ENCODE data around the gene PFAS. TPM values are rescaled to one million over a fixed set of nuclear protein-coding genes. Genes with fewer than 3 reads are reported as not detected.
A peak's percentile ranks its signal among the peaks of the same experiment; 100 is the strongest.

PFAS gene
- total RNA-seq, 1 experiment from 2014 or later = 228 TPM

DNA sequence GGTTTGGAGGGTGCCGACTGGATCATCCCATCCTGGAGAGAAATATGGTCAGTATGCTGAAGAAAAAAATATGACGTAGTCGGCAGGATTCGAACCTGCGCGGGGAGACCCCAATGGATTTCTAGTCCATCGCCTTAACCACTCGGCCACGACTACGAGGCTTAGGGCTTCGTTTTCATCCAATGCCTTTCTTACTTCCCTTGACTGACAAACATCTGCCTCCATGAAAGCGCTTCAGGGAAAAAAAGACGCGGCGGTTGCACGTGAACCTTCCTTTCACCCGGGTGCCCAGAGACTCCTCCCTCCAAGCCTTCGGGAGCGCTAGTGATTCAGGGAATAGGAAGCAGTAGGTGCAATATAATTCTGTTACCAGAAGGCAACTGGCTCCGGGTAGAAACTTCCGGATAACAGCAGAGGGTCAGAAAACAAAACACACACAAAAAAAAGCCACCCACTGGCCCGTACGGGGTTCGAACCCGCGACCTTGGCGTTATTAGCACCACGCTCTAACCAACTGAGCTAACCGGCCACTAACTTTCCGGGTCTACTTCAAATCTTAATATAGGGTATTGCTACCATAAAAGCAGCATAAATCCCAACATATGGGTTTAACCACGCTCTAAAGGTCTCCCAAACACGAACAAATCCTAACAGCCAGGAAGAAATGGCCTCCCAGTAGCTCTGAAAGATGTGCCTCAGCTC lies 22.4 kb upstream of the PFAS start:
- Histone ChIP-seq H2BK15ac (ENCODE audit: low read depth, low read length) (no peak overlapping the region), H3K79me2 (ENCODE audit: insufficient read depth, low read length) (no peaks in the 10 kb centered on the region), H3K56ac (ENCODE audit: insufficient read length, low read depth, low read length) (no peak overlapping the region), H2AFZ (ENCODE audit: low read length) (no peak overlapping the region), H2AK5ac (ENCODE audit: insufficient read length, low read length) (no peak overlapping the region), H4K8ac (replicated peaks; ENCODE audit: insufficient read length, low read depth, low read length) (no peak overlapping the region), H3K9ac (ENCODE audit: extremely low read depth, insufficient read length, low read length) (peak overlapping the region; percentile 62), H3K27ac (ENCODE audit: insufficient read length, low read depth, low read length) (no peak overlapping the region), H3K4me2 (ENCODE audit: insufficient read depth, insufficient read length, low read length) (peak overlapping the region; percentile 57), H4K91ac (ENCODE audit: insufficient read length, low read depth, low read length) (no peak overlapping the region), H4K5ac (ENCODE audit: insufficient read length, low read depth, low read length) (no peak overlapping the region), H3K23me2 (ENCODE audit: insufficient read length, low read depth, low read length, poor library complexity, severe bottlenecking) (peaks cover 10% of the 10 kb centered on the region), H3K9me3 (ENCODE audit: control insufficient read depth, low read depth, low read length) (no peaks in the 10 kb centered on the region), H2BK12ac (ENCODE audit: insufficient read length, low read depth, low read length) (no peak overlapping the region), H3K18ac (ENCODE audit: insufficient read length, low read depth, low read length) (peak overlapping the region; percentile 46), H3K27me3 (ENCODE audit: insufficient read depth, low read length) (no peaks in the 10 kb centered on the region), H3K79me1 (ENCODE audit: insufficient read depth, low read depth, low read length, poor library complexity, severe bottlenecking) (no peaks in the 10 kb centered on the region), H3T11ph (ENCODE audit: low read length) (no peak overlapping the region), H3K14ac (ENCODE audit: insufficient read depth, low read length) (no peak overlapping the region), H3K23ac (ENCODE audit: insufficient read length, low read depth, low read length) (no peak overlapping the region), H2BK5ac (ENCODE audit: insufficient read length, low read length) (no peak overlapping the region), H3K4me1 (ENCODE audit: insufficient read depth, low read length) (no peaks in the 10 kb centered on the region), H2BK120ac (ENCODE audit: low read depth, low read length, poor library complexity, severe bottlenecking) (no peak overlapping the region), H4K20me1 (ENCODE audit: control insufficient read depth, insufficient read depth, insufficient read length) (no peaks in the 10 kb centered on the region), H2BK20ac (ENCODE audit: low read depth, low read length, poor library complexity, severe bottlenecking) (no peak overlapping the region), H3K4ac (ENCODE audit: low read depth, low read length) (no peak overlapping the region; the same call in 1 of the 2 replicates)
- peak overlapping the region; percentile 76 to 89 for H3K4me3 Mint-ChIP-seq
- TF ChIP-seq CTCF (conservative IDR thresholded peaks at IDR 0.05) = no peak
- no CpG with 5 or more reads among the region's 32 CpGs for WGBS (ENCODE audit: extremely low coverage, insufficient read length, low lambda C conversion rate)
- H3K27ac Mint-ChIP-seq = peak overlapping the region; percentile 78 to 98 (median 90)
- H3K4me1 Mint-ChIP-seq = peaks cover 12 to 22% of the 10 kb centered on the region in 2 experiments
- H3K9me3 Mint-ChIP-seq = peaks cover 8 to 11% of the 10 kb centered on the region in 2 experiments; a peak in 4 of 5 replicates
- peaks cover 25 to 52% (median 39%) of the 10 kb centered on the region in 3 experiments for H3K36me3 Mint-ChIP-seq (ENCODE audit: insufficient read depth in 1 of 3, low read depth in 3 of 3)
- H3K27me3 Mint-ChIP-seq (ENCODE audit: low read depth) = peaks cover 19% of the 10 kb centered on the region
- peak; percentile 94 for DNase-seq

All from H9 (cell line).